Measurements from ENCODE around the gene ADPRS.

ADPRS gene

DNA sequence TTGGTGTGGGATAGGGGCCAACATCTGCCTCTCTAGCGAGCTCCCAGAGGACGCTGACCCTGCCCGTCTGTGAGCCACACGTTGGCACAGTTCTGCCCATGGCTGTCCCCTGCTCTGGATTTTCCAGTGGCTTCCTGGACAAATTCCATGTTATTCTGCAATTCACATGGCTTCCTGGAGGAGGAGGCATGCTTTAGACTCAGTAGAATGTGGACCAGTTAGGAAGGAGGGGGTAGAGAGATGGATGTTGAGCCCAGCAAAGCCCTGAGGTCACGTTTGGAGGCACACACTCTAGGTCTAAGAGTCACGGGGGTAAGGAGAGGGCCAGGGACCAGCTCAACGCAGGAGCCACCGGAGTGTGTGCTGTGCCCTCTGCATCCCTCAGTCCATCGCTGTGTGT, 24.1 kb downstream of the ADPRS start:
- no peak for DNase-seq

GRCh38 chr1:36114371-36114770, 25.7 kb downstream of the ADPRS start:
- DNase-seq, result no peak

- no peak for DNase-seq
These were observed 26.5 kb downstream of the ADPRS start for GRCh38 chr1:36115200-36115669.

GRCh38 chr1:36115931-36116330, 27.2 kb downstream of the ADPRS start:
- DNase-seq, result no peak

DNA sequence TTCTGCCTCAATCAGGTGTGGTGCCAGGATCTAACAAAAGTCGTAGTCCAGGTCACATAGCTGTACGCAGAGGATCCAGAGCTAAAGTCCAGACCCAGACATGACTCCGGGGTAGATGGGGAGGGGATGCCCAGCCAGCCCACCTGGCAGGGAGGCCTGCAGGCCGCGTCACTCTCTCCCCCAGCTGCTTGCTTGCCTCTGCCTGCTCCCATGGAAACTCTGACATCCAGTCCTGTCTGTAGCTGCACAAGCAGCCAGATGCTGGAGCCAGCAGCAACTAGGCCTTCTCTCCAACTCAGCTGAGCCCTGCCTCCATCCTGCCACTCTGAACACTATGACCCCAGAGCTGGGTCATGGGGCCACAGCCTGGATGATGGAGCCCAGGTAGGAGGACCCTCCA, 28.2 kb downstream of the ADPRS start:
- no peak for DNase-seq

DNA sequence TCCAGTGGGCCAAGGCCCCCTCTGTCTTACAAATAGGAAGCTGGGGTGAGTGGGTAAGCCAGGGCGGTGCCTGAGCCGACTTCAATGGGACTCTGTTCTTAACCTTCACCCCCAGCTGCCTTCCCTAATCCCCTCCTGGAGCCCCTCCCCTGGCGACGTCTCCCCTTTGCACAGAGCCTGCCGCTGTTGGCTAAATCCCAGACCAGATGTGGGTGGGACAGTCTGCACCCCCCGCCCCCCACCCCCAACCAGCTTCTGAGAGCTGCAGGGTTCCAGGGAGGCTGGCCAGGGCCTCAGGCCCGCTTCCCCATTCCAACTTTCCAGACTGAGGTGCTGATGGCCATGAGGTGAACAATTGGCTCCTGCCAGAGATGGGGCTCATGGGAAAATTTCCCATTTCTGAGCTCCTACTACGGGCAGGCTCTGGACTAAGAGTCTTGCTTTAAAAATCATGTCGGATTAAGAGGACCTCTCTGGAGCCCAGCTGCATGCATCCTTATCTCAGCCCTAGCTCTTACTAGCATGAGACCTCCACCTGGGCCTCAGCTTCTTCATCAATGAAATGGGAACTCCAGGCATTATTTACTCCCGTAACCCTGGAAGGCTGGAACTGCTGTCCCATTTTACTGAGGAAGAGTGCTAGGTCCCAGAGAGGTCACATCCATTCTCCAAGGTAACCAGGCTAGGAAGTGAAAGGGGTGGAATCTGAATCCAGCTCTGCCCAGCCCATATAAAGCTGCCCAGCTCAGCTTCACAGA, 29.9 kb downstream of the ADPRS start:
- DNase-seq, result no peak

DNA sequence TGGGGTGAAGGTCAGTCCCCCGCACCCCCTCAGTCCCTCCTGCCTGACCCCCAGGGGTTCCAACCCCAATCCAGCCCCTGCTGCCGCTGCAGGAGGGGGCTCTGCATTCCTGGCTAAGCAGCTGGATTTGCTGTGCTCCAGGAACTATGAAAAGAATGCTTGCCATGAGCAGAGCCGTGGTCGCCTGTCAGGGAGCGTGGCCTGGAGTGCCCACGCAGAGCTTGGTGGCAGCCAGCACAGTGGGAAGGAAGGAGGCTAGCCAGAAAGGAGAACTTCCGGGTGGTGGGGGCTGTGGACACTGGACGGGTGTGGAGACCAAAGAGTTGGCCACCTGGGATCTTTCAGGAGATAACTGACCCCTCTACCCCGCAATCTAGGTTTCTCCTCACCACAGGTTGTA, 30.8 kb downstream of the ADPRS start:
- no peak for DNase-seq

DNA sequence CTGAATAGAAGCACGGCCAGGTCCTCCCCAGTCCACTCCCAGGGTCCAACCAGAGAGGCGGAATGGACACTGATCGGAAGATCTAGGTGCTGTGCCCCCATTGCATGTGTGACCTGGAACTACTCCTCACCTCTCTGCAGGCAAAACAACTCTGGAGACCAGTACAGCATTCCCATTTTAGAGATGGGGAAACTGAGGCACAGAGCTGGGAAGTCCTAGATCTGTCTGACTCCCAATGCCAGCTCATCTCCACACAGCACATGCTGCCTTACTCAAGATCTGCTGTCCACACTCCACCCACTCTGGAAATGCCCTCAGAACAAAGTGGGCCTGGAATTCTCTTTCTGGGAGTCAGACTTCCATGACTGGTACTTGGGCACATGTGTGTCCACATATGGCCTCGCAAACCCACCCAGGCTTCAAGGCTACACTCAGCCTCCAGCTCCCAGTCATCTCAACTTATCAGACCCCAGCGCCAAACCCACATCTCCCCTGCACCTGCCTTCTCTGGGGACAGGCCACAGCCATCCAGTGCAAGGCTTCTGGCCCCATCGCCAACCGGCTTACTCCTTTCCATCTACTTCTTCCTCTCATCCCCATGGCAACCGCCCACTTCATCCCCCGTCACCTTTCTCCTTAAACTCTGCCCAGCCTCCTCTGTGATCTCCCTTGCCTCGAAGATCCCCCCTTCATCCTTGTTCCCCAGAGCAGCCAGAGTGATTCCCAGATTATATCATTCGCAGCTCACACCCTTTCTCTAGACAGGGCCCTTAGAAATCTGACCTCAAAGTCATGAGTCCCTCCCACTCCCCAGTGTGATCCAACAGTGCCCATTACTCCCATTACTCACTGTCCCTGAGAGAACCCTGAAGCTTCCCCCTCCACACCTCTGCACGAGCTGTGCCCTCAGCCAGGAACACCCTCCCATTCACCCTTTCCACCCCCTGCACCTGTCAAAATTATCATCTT, 33.7 kb downstream of the ADPRS start:
- DNase-seq, result no peak

DNA sequence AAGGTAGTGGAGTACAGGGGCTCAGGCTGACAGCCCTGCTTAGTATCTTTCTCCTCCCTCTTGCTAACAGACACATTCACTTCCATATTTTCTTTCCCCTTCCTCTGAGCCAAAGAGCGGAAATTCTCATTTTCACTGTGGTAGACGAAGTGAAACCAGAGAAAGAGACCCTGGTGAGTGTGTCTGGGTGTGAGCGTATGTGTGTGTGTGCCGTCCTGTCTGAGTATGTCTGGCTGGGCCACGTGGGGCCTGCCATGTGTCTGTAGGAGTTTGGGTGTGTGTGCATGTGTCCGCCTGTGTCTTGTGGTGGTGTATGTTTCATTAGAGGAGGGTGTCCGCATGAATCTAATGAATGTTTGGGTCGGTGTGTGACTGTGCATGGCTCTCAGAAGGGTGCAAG, 34.7 kb downstream of the ADPRS start:
- DNase-seq, result no peak

DNA sequence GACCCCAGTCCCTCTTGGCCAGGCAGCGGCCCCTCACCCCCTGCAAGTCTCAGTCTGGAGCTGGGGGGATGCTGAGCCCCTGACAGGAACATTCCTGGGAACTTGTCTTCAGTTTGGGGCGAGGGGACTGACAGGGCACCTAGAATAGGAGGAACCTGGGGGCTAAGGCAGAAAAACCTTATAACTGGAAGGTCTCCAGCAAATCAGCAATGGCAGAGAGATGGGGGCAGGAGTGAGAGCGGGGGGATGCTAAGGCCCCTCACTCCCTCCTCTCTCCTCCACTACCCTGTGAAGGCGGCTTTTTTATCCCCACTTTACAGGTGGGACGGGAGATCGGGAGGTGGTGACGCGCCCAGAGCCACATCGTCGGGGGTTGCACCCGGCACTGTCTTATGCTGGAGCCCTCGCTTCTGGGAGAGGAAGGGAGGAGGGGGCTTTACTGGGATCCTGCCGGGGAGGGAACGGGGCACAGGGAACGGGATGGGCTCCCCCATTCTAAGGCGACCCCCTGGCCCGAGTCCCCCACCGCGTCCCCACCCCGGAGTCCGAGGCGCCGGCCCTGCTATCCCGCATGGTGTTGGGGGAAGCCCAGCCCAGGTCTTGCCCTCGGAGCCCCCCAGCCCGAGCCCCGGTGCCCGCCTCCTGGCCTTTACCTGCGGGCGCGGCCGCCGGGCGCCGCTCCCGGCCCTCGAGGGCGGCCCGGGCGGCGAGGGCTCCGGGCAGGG, 35.9 kb downstream of the ADPRS start:
- no peak for DNase-seq

- DNase-seq, result no peak
These were observed 36.7 kb downstream of the ADPRS start, which contains the start of gene COL8A2 for GRCh38 chr1:36125129-36125991. COL8A2 (minus strand) TSS chr1:36125222; CDS start chr1:36100242, 24,980 bp downstream.

DNA sequence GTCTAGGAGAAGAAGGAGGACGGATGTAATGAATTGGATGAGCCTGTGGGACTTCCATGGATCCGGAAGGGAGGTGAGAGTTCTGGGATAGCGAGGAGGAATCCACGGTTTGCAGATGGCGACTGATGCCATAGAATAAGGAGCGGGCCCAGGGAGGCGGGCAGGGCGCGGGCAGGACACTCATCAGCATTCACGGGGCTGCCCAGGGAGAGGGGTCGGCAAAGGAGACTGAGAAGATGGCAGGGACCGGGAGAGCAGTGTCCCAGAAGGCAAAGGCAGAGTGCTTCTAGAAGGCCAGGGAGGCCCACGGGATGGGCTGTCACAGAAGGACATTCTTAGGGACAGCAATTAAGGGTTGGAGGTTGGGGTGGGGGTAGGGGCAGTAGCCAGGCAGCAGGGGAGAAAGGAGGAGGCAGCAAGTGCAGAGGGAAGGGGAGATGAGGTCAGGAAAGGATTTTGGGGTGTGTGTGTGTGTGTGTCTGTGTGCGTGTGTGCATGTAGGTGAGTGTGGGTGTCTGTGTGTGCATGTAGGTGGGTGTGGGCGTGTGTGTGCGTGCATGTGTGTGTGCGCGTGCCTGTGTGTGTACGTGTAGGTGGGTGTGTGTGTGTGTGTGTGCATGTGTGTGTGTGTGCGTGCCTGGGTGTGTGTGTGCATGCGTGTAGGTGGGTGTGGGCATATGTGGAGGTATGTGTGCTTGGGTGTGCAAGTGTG, 37.5 kb downstream of the ADPRS start:
- DNase-seq, result no peak

- DNase-seq, result no peak
These were observed 38.3 kb downstream of the ADPRS start for GRCh38 chr1:36126797-36127500.

- DNase-seq, result no peak
These were observed 39.6 kb downstream of the ADPRS start for GRCh38 chr1:36128126-36128904.

DNA sequence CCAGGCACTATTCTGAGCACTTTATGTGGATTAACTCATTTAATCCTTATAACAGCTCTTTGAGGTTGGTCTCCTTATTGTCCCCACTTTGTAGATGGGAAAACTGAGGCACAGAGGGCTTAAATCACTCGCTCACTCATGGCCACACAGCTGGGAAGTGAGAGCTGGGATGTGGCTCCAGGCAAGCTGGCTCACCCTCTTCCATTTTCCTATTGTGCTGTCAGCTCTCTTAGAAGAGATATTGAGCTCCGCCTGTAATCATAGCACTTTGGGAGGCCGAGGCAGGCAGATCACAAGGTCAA, 40.2 kb downstream of the ADPRS start:
- no peak for DNase-seq

DNA sequence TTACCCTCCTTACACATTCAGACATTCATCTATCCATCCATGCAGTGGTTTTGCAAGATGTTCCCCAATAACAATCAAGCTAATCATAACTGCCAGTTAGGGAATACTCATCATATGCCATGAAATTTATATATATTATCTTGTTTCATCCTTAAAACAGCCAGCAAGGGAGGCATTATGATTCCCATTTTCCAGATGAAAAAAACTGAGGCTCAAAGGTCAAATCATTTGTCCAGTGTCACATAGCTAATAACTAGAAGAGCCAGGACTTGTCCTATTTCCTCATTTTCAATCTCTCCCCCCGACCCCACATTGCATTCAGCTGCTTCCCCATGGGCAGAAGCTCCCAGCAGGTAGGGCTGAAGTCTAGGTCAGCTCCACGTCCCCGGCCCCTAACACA, 43.3 kb downstream of the ADPRS start:
- no peak for DNase-seq

GRCh38 chr1:36133484-36133883, 44.8 kb downstream of the ADPRS start:
- no peak for DNase-seq

DNA sequence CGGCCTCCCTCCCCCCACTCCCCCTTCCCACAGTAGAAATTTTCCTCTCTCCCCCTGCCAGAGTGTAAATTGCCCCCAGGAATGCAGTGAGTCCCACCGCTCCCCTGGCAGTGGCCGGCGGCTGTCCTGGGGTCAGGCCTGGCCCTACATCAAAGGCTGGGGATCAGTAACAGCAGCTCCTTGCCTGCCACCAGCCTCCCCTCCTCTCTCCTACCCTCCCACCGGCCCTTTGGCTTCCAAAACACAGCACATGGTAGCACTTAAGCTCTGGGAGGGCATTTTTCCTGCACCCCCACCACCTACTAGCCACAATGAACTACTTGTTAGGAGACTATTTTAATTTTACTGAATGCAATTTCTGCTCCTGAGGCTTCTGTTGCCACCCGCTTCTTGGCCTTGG, 45.3 kb downstream of the ADPRS start:
- no peak for DNase-seq

DNA sequence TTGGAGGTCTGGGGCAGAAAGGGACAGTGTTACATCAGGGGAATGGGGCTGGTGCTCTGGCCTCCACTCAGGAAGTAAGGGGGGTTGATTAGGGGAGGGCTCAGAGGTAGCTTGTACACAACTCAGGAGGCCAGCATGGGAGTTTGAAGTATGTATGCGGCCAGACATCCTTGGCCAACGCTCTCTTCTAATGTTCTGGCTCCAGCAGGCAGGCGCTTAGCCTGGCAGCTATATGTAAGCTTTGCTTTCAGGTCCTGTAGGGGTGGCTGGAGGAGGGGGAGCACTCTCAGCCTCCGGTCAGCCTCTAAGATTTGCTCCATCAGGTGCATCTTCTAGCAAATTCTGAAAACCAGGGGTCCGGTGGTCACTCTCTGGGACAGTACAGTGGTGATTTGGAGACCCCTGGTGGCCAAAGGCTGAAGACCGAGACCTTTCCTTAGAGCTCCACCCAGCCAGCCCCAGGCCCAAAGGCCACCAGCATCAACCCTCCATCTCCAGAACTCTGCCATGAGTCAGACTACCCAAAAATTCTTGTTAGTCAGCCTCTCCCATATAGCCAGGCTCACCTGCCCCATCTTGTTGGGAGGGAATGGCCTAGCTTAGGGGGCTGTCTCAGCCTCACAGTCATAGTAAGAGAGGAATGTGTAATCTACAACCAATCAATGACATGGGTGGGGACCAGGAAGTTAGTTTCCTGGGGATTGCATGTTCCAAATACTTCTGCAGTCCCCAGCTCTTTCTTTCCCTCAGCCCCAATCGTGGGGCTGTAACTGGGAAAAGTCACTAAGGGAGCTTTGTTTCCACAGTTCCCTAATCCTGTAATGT, 46.0 kb downstream of the ADPRS start:
- peak; percentile 59 for DNase-seq
